Right atrium auricular region (tissue), 2 donors: Measurements from ENCODE around the gene RNF43. TPM values are rescaled to one million over a fixed set of nuclear protein-coding genes. Genes with fewer than 3 reads are reported as not detected.
A peak's percentile ranks its signal among the peaks of the same experiment; 100 is the strongest.

Source experiments
- DNase-seq: peaks from one replicate; pipeline ENCODE4 v3.0.0-alpha.2; 2019; ENCODE audit warnings: low spot score
- H3K27ac ChIP-seq, 2 donors: fragments of 200-600 bp; sonication (generic); 1 replicate in 1 of 2; 2 replicates in 1 of 2; pipeline ENCODE4 v1.5.1; 2016 to 2019
- H3K27me3 ChIP-seq, 2 donors: fragments of 200-600 bp; sonication (generic); one replicate each; pipeline versions ENCODE4 v1.5.1 to v1.6.0; 2017 to 2019
- H3K36me3 ChIP-seq: fragments of 200-600 bp; sonication (generic); one replicate; pipeline ENCODE4 v1.5.1; 2016
- H3K4me1 ChIP-seq, 2 donors: fragments of 200-600 bp; sonication (generic); one replicate each; pipeline versions ENCODE4 v1.5.1 to v1.6.0; 2017 to 2019
- H3K4me3 ChIP-seq, 2 donors: fragments of 200-600 bp; sonication (generic); 1 replicate in 1 of 2; 2 replicates in 1 of 2; pipeline ENCODE4 v1.5.1; 2017 to 2019; ENCODE audit warnings: mild to moderate bottlenecking in 1 of 2, moderate library complexity in 1 of 2
- H3K9me3 ChIP-seq, 2 donors: fragments of 200-600 bp; sonication (generic); one replicate each; pipeline ENCODE4 v1.5.1; 2019
- total RNA-seq, 2 donors: library from RNA; depleted of rRNA; stranded (reverse); fragments of >200 nt; gene quantifications; one replicate each; pipeline ENCODE4 v1.1.0, GENCODE V29; 2016
- TF ChIP-seq, protein P1 (sequence below), 2 donors: fragments of 200-600 bp; sonication (generic); IDR thresholded peaks; one replicate each; pipeline ENCODE4 v1.5.1; 2019; ENCODE audit warnings: antibody characterized with exemption in 2 of 2

RNF43 gene
- total RNA-seq = 1 to 10 TPM; 4.4 to 5.5 TPM

DNA sequence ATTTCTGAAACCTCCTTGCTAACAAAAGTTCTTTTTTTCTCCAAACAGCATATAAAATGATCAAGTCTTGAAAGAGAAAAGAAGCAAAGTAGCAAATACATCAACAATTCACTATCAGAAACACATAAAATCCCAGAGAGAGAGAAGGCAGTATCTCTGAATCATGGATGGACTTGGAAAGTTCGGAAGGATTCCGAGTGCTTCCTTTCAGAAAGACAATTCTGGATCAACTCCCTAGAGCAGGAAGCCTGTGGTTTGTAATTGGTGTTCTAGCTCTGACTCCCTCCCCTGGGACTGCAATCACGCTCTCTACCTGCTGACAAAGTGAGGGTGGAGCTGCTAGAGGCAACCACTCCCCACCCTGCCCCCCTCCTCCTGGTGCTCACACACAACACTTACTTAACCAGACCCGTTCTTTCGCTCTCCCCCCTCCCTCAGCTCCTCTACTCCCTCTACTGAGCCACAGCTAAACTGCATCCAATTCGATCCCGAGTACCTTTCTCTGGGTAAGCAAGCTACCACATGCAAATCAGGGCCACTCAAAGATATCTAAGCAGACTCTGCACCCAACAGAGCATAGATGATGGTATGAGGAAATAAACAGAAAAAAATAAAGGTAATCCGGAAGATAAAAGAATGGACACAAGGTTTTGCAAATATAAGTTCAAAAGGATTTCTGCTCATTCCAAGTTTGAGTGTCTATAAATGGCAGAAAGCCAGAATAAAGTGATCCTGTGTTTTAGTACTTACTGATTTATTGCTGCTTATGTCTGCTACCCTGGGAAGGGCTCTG is at the start of gene RNF43:
Gene RNF43 (minus strand): TSS at position 235 of the 793 bp plus-strand sequence. CDS start 1,957 bp downstream, outside the sequence.
- H3K27me3 ChIP-seq = no peaks in the 10 kb centered on the region
- peak within 1 kb of the TSS; percentile 26 to 38 for H3K4me3 ChIP-seq
- H3K9me3 ChIP-seq = no peaks in the 10 kb centered on the region
- TF ChIP-seq, protein P1, sequence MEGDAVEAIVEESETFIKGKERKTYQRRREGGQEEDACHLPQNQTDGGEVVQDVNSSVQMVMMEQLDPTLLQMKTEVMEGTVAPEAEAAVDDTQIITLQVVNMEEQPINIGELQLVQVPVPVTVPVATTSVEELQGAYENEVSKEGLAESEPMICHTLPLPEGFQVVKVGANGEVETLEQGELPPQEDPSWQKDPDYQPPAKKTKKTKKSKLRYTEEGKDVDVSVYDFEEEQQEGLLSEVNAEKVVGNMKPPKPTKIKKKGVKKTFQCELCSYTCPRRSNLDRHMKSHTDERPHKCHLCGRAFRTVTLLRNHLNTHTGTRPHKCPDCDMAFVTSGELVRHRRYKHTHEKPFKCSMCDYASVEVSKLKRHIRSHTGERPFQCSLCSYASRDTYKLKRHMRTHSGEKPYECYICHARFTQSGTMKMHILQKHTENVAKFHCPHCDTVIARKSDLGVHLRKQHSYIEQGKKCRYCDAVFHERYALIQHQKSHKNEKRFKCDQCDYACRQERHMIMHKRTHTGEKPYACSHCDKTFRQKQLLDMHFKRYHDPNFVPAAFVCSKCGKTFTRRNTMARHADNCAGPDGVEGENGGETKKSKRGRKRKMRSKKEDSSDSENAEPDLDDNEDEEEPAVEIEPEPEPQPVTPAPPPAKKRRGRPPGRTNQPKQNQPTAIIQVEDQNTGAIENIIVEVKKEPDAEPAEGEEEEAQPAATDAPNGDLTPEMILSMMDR (IDR thresholded peaks at IDR 0.05) = peak; percentile 68 to 80
- H3K4me1 ChIP-seq = peaks cover 0 to 3% of the 10 kb centered on the region in 2 donors
- DNase-seq = peak; percentile 93
- H3K36me3 ChIP-seq = no peaks in the 10 kb centered on the region
- peak within 1 kb of the TSS; percentile 51 to 79 for H3K27ac ChIP-seq

DNA sequence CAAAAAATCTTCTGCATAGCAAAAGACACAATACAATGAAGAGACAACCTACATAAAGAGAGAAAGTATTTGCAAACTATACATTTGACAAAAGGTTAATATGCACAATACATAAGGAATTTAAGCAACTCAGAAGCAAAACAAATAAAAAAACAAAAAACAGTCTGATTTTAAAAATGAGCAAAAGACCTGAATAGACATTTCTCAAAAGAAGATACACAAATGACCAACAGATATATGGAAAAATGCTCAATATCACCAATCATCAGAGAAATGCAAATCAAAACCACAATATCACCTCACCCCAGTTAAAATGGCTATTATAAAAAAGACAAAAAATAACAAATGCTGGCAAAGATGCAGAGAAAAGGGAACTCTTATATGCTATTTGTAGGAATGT is 38.2 kb upstream of the RNF43 start:
- no peaks in the 10 kb centered on the region for H3K4me1 ChIP-seq
- TF ChIP-seq, protein P1 (IDR thresholded peaks at IDR 0.05) = no peak
- H3K27me3 ChIP-seq = no peaks in the 10 kb centered on the region
- no peak for DNase-seq
- H3K4me3 ChIP-seq = no peak overlapping the region
- no peak overlapping the region for H3K27ac ChIP-seq
- H3K9me3 ChIP-seq = peaks cover 0 to 4% of the 10 kb centered on the region in 2 donors
- no peaks in the 10 kb centered on the region for H3K36me3 ChIP-seq

DNA sequence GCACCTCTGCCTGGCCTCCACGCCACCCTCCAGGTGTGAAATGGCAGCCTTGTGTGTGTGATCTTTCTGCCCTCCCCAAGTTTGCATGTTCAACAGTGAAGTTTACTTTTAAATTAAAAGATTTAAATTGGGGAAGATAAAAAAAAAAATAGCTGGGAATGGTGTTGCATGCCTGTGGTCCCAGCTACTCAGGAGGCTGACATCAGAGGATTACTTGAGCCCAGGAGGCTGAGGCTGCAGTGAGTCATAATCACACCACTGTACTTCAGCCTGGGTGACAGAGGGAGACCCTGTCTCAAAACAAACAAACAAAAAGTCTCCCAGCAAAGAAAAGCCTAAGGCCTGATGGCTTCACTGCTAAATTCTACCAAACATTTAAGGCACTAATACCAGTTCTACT is 35.4 kb upstream of the RNF43 start:
- H3K27ac ChIP-seq = no peak overlapping the region
- TF ChIP-seq, protein P1 (IDR thresholded peaks at IDR 0.05) = no peak
- no peak overlapping the region for H3K4me3 ChIP-seq
- no peak for DNase-seq
- peaks cover 0 to 4% of the 10 kb centered on the region in 2 donors for H3K9me3 ChIP-seq
- no peaks in the 10 kb centered on the region for H3K36me3 ChIP-seq
- H3K27me3 ChIP-seq = no peaks in the 10 kb centered on the region
- no peaks in the 10 kb centered on the region for H3K4me1 ChIP-seq

DNA sequence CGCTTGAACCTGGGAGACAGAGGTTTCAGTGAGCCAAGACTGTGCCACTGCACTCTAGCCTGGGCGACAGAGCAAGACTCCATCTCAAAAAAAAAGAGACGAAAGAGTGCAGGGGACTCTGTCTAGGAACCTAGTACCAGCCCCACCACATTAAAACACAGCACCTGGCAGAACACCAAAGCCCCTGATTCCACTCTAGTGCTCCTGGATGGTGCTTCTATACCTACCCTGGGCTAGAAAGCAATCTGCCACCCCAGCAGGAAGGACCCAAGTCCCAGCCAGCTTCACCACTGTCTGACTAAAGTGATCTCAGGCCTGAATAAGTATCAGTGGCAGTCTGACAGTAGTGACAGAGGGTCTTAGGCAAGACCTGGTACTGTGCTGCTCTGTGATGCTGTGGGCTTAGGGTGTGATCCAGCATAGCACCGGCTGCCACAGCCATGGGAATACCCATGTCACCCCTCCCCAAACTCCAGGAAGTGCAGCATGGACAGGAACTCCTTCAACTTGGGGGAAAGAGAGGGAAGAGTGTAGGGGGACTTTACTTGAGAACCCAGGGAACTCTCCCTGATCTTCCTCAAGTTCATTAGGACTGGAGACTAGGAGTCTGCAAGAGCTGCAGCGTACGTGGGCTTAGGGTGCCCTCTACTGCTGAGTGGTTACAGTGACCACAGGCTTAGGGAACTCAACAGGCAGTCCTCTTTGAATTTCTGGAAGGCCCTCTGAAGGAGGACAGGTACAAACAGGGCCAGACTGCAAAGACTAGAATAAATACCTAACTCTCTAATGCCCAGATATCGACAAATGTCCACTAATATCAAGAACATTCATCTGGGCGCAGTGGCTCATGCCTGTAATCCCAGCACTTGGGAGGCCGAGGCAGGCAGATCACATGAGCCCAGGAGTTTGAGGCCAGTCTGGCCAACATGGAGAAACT is 30.0 kb upstream of the RNF43 start:
- TF ChIP-seq, protein P1 (IDR thresholded peaks at IDR 0.05) = peak in 1 of 2 donors; percentile 61
- DNase-seq = no peak
- H3K27me3 ChIP-seq = no peaks in the 10 kb centered on the region

DNA sequence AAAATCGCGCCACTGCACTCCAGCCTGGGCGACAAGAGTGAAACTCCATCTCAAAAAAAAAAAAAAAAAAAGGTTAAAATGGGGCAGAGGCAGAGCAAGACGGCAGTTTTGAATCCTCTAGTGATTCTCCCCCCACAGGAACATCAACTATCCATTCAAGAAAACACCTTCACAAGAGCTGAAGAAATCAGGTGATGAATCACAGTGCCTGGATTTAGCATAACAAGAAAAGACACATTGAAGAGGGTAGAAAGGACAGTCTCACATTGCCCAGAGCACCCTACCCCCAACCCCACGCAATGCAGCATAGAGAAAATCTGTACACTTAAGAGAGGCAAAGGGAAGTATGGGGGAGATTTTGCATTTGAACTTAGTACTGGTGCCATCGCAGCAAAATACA is 28.8 kb upstream of the RNF43 start:
- no peaks in the 10 kb centered on the region for H3K27me3 ChIP-seq
- H3K9me3 ChIP-seq = peaks cover 0 to 5% of the 10 kb centered on the region in 2 donors
- H3K36me3 ChIP-seq = no peaks in the 10 kb centered on the region
- DNase-seq = no peak
- H3K4me1 ChIP-seq = no peaks in the 10 kb centered on the region
- no peak overlapping the region for H3K4me3 ChIP-seq
- H3K27ac ChIP-seq = no peak overlapping the region
- TF ChIP-seq, protein P1 (IDR thresholded peaks at IDR 0.05) = no peak

More for the DNA sequence above, 30.0 kb upstream of the RNF43 start:
- Histone ChIP-seq H3K27ac (no peak overlapping the region), H3K4me1 (no peaks in the 10 kb centered on the region), H3K9me3 (peaks cover 0 to 5% of the 10 kb centered on the region in 2 donors), H3K4me3 (no peak overlapping the region), H3K36me3 (no peaks in the 10 kb centered on the region)
